HepG2 (cell line): ENCODE results near the gene VSIG2. TPM values are rescaled to one million over a fixed set of nuclear protein-coding genes. Genes with fewer than 3 reads are reported as not detected.

ENCODE experiments used
- DZIP1 ChIP-seq: sonication (generic); formaldehyde crosslinking; IDR thresholded peaks from 2 replicates; pipeline ENCODE4 v1.5.0; 2020; ENCODE audit warnings: mild to moderate bottlenecking, missing genetic modification reagents
- GPN1 ChIP-seq: sonication (generic); formaldehyde crosslinking; IDR thresholded peaks from 2 replicates; pipeline ENCODE4 v1.5.1; 2020; ENCODE audit warnings: missing genetic modification reagents, borderline replicate concordance
- HDAC1 ChIP-seq: sonication (generic); formaldehyde crosslinking; IDR thresholded peaks from 2 replicates; pipeline ENCODE4 v1.5.1; 2020; ENCODE audit warnings: mild to moderate bottlenecking, missing genetic modification reagents
- MTF1 ChIP-seq: sonication (generic); formaldehyde crosslinking; IDR thresholded peaks from 2 replicates; pipeline ENCODE4 v1.5.0; 2020; ENCODE audit warnings: missing genetic modification reagents
- PHF8 ChIP-seq: sonication (generic); formaldehyde crosslinking; IDR thresholded peaks from 2 replicates; pipeline ENCODE4 v1.5.0; 2020; ENCODE audit warnings: missing genetic modification reagents
- SMAD3 ChIP-seq: sonication (generic); formaldehyde crosslinking; IDR thresholded peaks from 2 replicates; pipeline ENCODE4 v1.4.0; 2020; ENCODE audit warnings: missing genetic modification reagents
- TCF7 ChIP-seq: sonication (generic); IDR thresholded peaks from 2 replicates; pipeline ENCODE4 v1.6.1; 2016; ENCODE audit warnings: antibody characterized with exemption, low read depth
- TEF ChIP-seq: sonication (generic); formaldehyde crosslinking; IDR thresholded peaks from 2 replicates; pipeline ENCODE4 v1.5.0; 2020; ENCODE audit warnings: missing genetic modification reagents
- U2AF1 ChIP-seq: fragments of 200-400 bp; formaldehyde crosslinking; optimal IDR thresholded peaks from 2 replicates; pipeline ENCODE3; 2017; ENCODE audit warnings: mild to moderate bottlenecking, low read depth, low read length
- ZNF343 ChIP-seq: sonication (generic); formaldehyde crosslinking; IDR thresholded peaks from 2 replicates; pipeline ENCODE4 v1.4.0; 2020; ENCODE audit warnings: mild to moderate bottlenecking, missing genetic modification reagents
- ZNF530 ChIP-seq: sonication (generic); formaldehyde crosslinking; IDR thresholded peaks from 2 replicates; pipeline ENCODE4 v1.5.0; 2020; ENCODE audit warnings: low read depth, mild to moderate bottlenecking, missing genetic modification reagents
- ZNF563 ChIP-seq: sonication (generic); formaldehyde crosslinking; IDR thresholded peaks from 2 replicates; pipeline ENCODE4 v1.8.0; 2022; ENCODE audit warnings: mild to moderate bottlenecking, moderate library complexity, missing genetic modification reagents
- polyA plus RNA-seq, 8 experiments: library from polyadenylated mRNA; depleted of rRNA in 3 of 8; stranded (reverse) in 7 of 8; unstranded in 1 of 8; fragments of >200 nt; fragmentation: Illumina TruSeq in 4 of 8; extraction: Trizol in 4 of 8; gene quantifications; 2 replicates each; pipeline versions ENCODE4 v1.2.1 to v1.2.3, GENCODE V29; 2011 to 2016; ENCODE audit warnings: low read depth in 4 of 8, missing spikeins in 1 of 8, mixed read lengths in 1 of 8; ENCODE audit not compliant: insufficient read depth in 1 of 8
- total RNA-seq, 5 experiments: library from RNA; depleted of rRNA; stranded (reverse); fragments of >200 nt; fragmentation: Illumina TruSeq; extraction: Trizol; gene quantifications; 2 replicates each; pipeline ENCODE4 v1.2.3, GENCODE V29; 2016; ENCODE audit warnings: low read depth in 1 of 5
- TF ChIP-seq, protein P1 (sequence below): sonication (generic); formaldehyde crosslinking; IDR thresholded peaks from 2 replicates; pipeline ENCODE4 v1.4.0; 2020; ENCODE audit warnings: missing genetic modification reagents
- TF ChIP-seq, protein P2 (sequence below): sonication (generic); formaldehyde crosslinking; IDR thresholded peaks from 2 replicates; pipeline ENCODE4 v1.5.1; 2020; ENCODE audit warnings: missing genetic modification reagents, mild to moderate bottlenecking, borderline replicate concordance

Gene VSIG2
- total and polyA plus RNA-seq, 2 of the 13 experiments (the other 11 are each of a cell fraction or from before 2014, with no cell fraction given), result 0.80 to 2.7 TPM

GRCh38 chr11:124759266-124760204 lies 7.5 kb upstream of the VSIG2 start (continued):
- TF ChIP-seq TEF (CRISPR knock-in tag), result peak; percentile 54; the same call in 1 of the 2 replicates
- TF ChIP-seq SMAD3 (CRISPR knock-in tag), result 0 out of 2 replicates have a peak, but pooled peaks have one; percentile 15
- TF ChIP-seq HDAC1 (CRISPR knock-in tag), result 0 out of 2 replicates have a peak, but pooled peaks have one; percentile 29
- TF ChIP-seq, protein P1, sequence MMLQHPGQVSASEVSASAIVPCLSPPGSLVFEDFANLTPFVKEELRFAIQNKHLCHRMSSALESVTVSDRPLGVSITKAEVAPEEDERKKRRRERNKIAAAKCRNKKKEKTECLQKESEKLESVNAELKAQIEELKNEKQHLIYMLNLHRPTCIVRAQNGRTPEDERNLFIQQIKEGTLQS, result 0 out of 2 replicates have a peak, but pooled peaks have one; percentile 36
- no peak for TF ChIP-seq ZNF530 (CRISPR knock-in tag)
- TF ChIP-seq U2AF1, result no peak
- peak; percentile 15; the same call in 1 of the 2 replicates for TF ChIP-seq ZNF343 (CRISPR knock-in tag)
- peak; percentile 69; the same call in 1 of the 2 replicates for TF ChIP-seq ZNF563 (CRISPR knock-in tag)
- peak; percentile 82; the same call in 1 of the 2 replicates for TF ChIP-seq DZIP1 (CRISPR knock-in tag)
- TF ChIP-seq TCF7, result no peak
- peak; percentile 79; the same call in 1 of the 2 replicates for TF ChIP-seq MTF1 (CRISPR knock-in tag)
- TF ChIP-seq PHF8, result peak; percentile 40
- TF ChIP-seq, protein P2, sequence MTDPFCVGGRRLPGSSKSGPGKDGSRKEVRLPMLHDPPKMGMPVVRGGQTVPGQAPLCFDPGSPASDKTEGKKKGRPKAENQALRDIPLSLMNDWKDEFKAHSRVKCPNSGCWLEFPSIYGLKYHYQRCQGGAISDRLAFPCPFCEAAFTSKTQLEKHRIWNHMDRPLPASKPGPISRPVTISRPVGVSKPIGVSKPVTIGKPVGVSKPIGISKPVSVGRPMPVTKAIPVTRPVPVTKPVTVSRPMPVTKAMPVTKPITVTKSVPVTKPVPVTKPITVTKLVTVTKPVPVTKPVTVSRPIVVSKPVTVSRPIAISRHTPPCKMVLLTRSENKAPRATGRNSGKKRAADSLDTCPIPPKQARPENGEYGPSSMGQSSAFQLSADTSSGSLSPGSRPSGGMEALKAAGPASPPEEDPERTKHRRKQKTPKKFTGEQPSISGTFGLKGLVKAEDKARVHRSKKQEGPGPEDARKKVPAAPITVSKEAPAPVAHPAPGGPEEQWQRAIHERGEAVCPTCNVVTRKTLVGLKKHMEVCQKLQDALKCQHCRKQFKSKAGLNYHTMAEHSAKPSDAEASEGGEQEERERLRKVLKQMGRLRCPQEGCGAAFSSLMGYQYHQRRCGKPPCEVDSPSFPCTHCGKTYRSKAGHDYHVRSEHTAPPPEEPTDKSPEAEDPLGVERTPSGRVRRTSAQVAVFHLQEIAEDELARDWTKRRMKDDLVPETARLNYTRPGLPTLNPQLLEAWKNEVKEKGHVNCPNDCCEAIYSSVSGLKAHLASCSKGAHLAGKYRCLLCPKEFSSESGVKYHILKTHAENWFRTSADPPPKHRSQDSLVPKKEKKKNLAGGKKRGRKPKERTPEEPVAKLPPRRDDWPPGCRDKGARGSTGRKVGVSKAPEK (CRISPR knock-in tag), result 0 out of 2 replicates have a peak, but pooled peaks have one; percentile 50
- 0 out of 2 replicates have a peak, but pooled peaks have one; percentile 27 for TF ChIP-seq GPN1
